SU-DHL-6 (cell line): ENCODE measurements around the gene PRKACA.
A peak's percentile ranks its signal among the peaks of the same experiment; 100 is the strongest.

Source experiments
- H2AFZ ChIP-seq: fragments of 200-600 bp; sonication (generic); 2 replicates; pipeline ENCODE4 v1.6.1; 2014; ENCODE audit warnings: low read depth, mild to moderate bottlenecking, moderate library complexity, mixed read lengths, antibody characterized with exemption, low read length; ENCODE audit not compliant: severe bottlenecking
- H3F3A ChIP-seq: fragments of 200-600 bp; shearing (Covaris generic); 2 replicates; pipeline ENCODE4 v1.6.0; 2016; ENCODE audit warnings: antibody characterized with exemption, mild to moderate bottlenecking; ENCODE audit not compliant: insufficient read depth
- H3K27ac ChIP-seq: fragments of 200-600 bp; sonication (generic); 2 replicates; pipeline ENCODE4 v1.5.1; 2016; ENCODE audit warnings: low read depth, mild to moderate bottlenecking, low read length, moderate library complexity, mixed read lengths
- H3K27me3 ChIP-seq: fragments of 200-600 bp; sonication (generic), shearing (Covaris generic); 2 replicates; pipeline ENCODE4 v1.6.0; 2014; ENCODE audit warnings: mild to moderate bottlenecking, low read length
- H3K36me3 ChIP-seq: fragments of 200-600 bp; sonication (generic); 2 replicates; pipeline ENCODE4 v1.6.1; 2014; ENCODE audit warnings: mild to moderate bottlenecking, low read length, mixed read lengths
- H3K4me2 ChIP-seq: fragments of 300-600, 200-600 bp; shearing (Covaris generic), sonication (generic); 2 replicates; pipeline ENCODE4 v1.6.0; 2014; ENCODE audit warnings: low read length, low read depth, mild to moderate bottlenecking; ENCODE audit not compliant: poor library complexity, severe bottlenecking
- H3K4me3 ChIP-seq: fragments of 200-600 bp; sonication (generic); 2 replicates; pipeline ENCODE4 v1.5.1; 2014; ENCODE audit warnings: antibody characterized with exemption, low read length, mild to moderate bottlenecking, mixed read lengths; ENCODE audit not compliant: insufficient read depth, poor library complexity, severe bottlenecking
- H3K79me2 ChIP-seq: fragments of 200-600 bp; sonication (generic); 2 replicates; pipeline ENCODE4 v1.6.1; 2014; ENCODE audit warnings: mild to moderate bottlenecking, low read length, moderate library complexity; ENCODE audit not compliant: insufficient read depth
- H3K9ac ChIP-seq: fragments of 200-600 bp; sonication (generic); 2 replicates; pipeline ENCODE4 v1.7.0; 2014; ENCODE audit warnings: mild to moderate bottlenecking, low read length
- H3K9me2 ChIP-seq: fragments of 200-600 bp; sonication (generic); replicated peaks from 2 replicates; pipeline ENCODE4 v1.6.1; 2014; ENCODE audit warnings: low read length; ENCODE audit not compliant: insufficient read depth
- H3K9me3 ChIP-seq: fragments of 200-600 bp; sonication (generic); 2 replicates; pipeline ENCODE4 v1.6.1; 2014; ENCODE audit warnings: low read length, mixed read lengths; ENCODE audit not compliant: insufficient read depth
- H4K20me1 ChIP-seq: fragments of 200-600 bp; sonication (generic); 2 replicates; pipeline ENCODE4 v1.6.1; 2014; ENCODE audit warnings: low read depth, mild to moderate bottlenecking, antibody characterized with exemption, low read length, moderate library complexity, mixed read lengths
- CTCF ChIP-seq: fragments of 200-600 bp; sonication (generic); IDR thresholded peaks from one replicate; pipeline ENCODE4 v1.5.1; 2017; ENCODE audit warnings: antibody characterized with exemption, mild to moderate bottlenecking, low read length, moderate library complexity; ENCODE audit not compliant: insufficient read depth, poor library complexity, severe bottlenecking
- EZH2phosphoT487 ChIP-seq: fragments of 200-600 bp; sonication (generic), shearing (Covaris generic); conservative IDR thresholded peaks from 2 replicates; pipeline ENCODE4 v1.6.1; 2018; ENCODE audit warnings: mild to moderate bottlenecking, antibody characterized with exemption, low read length, moderate library complexity, mixed read lengths

The PRKACA gene

GRCh38 chr19:14116525-14116917, 1.0 kb downstream of the PRKACA start:
- no peaks in the 10 kb centered on the region for H3K27me3 ChIP-seq
- 0 out of 2 replicates have a peak, but pooled peaks cover 3% of the 10 kb centered on the region for H4K20me1 ChIP-seq
- H3K36me3 ChIP-seq = no peaks in the 10 kb centered on the region
- peaks cover 30% of the 10 kb centered on the region for H3K79me2 ChIP-seq
- H3K9ac ChIP-seq = peak overlapping the region; percentile 83
- H3K9me2 ChIP-seq = no peaks in the 10 kb centered on the region
- H3F3A ChIP-seq = peaks cover 25% of the 10 kb centered on the region
- no peak overlapping the region for H2AFZ ChIP-seq
- peak overlapping the region; percentile 87 for H3K4me2 ChIP-seq
- H3K4me3 ChIP-seq = peak overlapping the region; percentile 97
- no peaks in the 10 kb centered on the region for H3K9me3 ChIP-seq
- TF ChIP-seq EZH2phosphoT487 (no peak), CTCF (no peak)
- no peak overlapping the region for H3K27ac ChIP-seq

DNA sequence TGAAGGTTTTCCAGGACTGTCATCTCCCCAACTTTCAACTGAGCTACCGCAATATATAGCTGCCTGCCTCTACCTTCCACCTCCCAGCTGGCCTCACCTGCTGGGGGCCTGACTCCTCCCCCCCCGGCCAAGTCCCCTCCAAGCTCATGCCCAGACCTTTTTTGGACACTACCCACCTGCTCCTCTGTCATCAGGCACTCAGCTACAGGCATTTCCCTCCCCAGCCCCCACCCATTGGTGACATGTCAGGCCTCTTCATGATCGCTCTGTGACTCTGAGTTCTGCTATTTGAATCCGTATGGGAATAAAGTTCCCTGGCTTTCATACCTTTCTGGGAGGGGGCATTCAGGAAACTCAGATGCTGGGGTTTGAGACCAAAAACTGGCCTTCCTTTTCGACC, 1.8 kb downstream of the PRKACA start:
- peak overlapping the region; percentile 83; the same call in 1 of the 2 replicates for H3K9ac ChIP-seq
- H3K27me3 ChIP-seq = no peaks in the 10 kb centered on the region
- H4K20me1 ChIP-seq = 0 out of 2 replicates have a peak, but pooled peaks cover 3% of the 10 kb centered on the region
- H2AFZ ChIP-seq = no peak overlapping the region
- no peaks in the 10 kb centered on the region for H3K9me2 ChIP-seq
- H3K9me3 ChIP-seq = no peaks in the 10 kb centered on the region
- H3F3A ChIP-seq = peaks cover 20% of the 10 kb centered on the region
- H3K27ac ChIP-seq = no peak overlapping the region
- peaks cover 32% of the 10 kb centered on the region for H3K79me2 ChIP-seq
- no peaks in the 10 kb centered on the region for H3K36me3 ChIP-seq
- peak overlapping the region; percentile 87 for H3K4me2 ChIP-seq
- TF ChIP-seq EZH2phosphoT487 (no peak), CTCF (no peak)
- H3K4me3 ChIP-seq = peak overlapping the region; percentile 97

DNA sequence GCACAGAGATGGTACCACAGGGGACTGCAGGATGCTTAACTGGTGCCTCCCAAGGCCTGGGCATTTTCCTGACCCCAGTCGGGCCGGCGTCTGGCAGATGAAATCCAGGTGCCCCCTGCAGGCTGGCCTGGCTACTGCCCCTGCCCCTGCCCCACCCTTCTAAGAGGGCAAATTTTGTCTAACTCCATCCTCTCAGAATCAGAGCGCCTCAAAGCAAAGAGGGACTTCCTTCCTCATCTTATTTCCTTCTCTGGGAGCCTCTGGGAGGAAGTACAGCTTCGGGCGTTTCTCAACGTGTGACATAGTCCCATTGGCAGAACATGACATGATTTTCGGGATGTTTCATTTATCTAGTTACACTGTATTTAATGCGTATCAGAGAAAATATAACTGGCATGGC, 2.7 kb downstream of the PRKACA start:
- no peak overlapping the region for H3K4me3 ChIP-seq
- H3K9me2 ChIP-seq = no peaks in the 10 kb centered on the region
- no peak overlapping the region for H3K27ac ChIP-seq
- no peaks in the 10 kb centered on the region for H3K36me3 ChIP-seq
- H3F3A ChIP-seq = peaks cover 15% of the 10 kb centered on the region
- peak; percentile 34 for TF ChIP-seq CTCF
- TF ChIP-seq EZH2phosphoT487 = no peak
- no peak overlapping the region for H2AFZ ChIP-seq
- H4K20me1 ChIP-seq = 0 out of 2 replicates have a peak, but pooled peaks cover 3% of the 10 kb centered on the region
- H3K4me2 ChIP-seq = peak overlapping the region; percentile 5
- no peaks in the 10 kb centered on the region for H3K27me3 ChIP-seq
- peaks cover 34% of the 10 kb centered on the region for H3K79me2 ChIP-seq
- no peak overlapping the region for H3K9ac ChIP-seq
- H3K9me3 ChIP-seq = no peaks in the 10 kb centered on the region

DNA sequence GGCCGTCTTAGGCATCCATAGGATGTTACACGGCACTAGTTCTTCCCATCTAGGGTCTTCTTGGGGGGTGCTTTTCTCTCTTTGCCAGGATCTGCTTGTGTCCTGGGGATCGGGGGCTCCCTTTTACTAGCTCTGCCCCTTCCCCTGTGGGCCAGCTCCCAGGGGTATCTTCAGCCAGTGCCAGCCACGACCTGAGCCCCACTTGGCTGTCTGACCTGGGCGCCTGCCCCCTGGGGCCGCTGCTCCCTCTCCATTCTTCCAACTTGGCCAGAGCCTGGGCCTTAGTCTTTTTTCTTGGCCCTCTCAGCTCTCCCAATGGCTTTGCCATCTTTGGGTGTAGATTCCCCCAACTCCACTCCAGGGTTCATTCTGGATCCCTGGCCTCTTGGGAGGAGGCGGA, 3.1 kb downstream of the PRKACA start:
- H3K4me2 ChIP-seq = no peak overlapping the region
- H3K4me3 ChIP-seq = no peak overlapping the region
- TF ChIP-seq CTCF (no peak), EZH2phosphoT487 (no peak)
- no peaks in the 10 kb centered on the region for H3K9me2 ChIP-seq
- H3K79me2 ChIP-seq = peaks cover 34% of the 10 kb centered on the region
- no peak overlapping the region for H3K9ac ChIP-seq
- peaks cover 11% of the 10 kb centered on the region for H3F3A ChIP-seq
- 0 out of 2 replicates have a peak, but pooled peaks cover 3% of the 10 kb centered on the region for H4K20me1 ChIP-seq
- H3K27ac ChIP-seq = no peak overlapping the region
- no peaks in the 10 kb centered on the region for H3K27me3 ChIP-seq
- H2AFZ ChIP-seq = no peak overlapping the region
- H3K9me3 ChIP-seq = no peaks in the 10 kb centered on the region
- no peaks in the 10 kb centered on the region for H3K36me3 ChIP-seq
